ENCODE data around the gene CX3CR1. TPM values are rescaled to one million over a fixed set of nuclear protein-coding genes. Genes with fewer than 3 reads are reported as not detected.

Gene CX3CR1
- total RNA-seq, 1 donor from 2014 or later: 0.26 TPM

GRCh38 chr3:39277893-39278615 lies 1.8 kb downstream of the CX3CR1 start:
- H3K4me1 Mint-ChIP-seq: no peaks in the 10 kb centered on the region
- TF ChIP-seq CTCF (conservative IDR thresholded peaks at IDR 0.05): no peak
- H3K9me3 Mint-ChIP-seq: no peaks in the 10 kb centered on the region
- H3K27ac Mint-ChIP-seq (ENCODE audit: unreplicated experiment): no peak overlapping the region
- DNase-seq (ENCODE audit: low read depth, low spot score): no peak
- H3K36me3 Mint-ChIP-seq (ENCODE audit: low read depth): no peaks in the 10 kb centered on the region
- peaks cover 12% of the 10 kb centered on the region for H3K27me3 Mint-ChIP-seq (ENCODE audit: low read depth)
- no peak overlapping the region for H3K4me3 Mint-ChIP-seq

- no peaks in the 10 kb centered on the region for H3K4me1 Mint-ChIP-seq
- no peak for TF ChIP-seq CTCF (conservative IDR thresholded peaks at IDR 0.05)
- H3K27ac Mint-ChIP-seq (ENCODE audit: unreplicated experiment): no peak overlapping the region
- DNase-seq (ENCODE audit: low read depth, low spot score): no peak
- H3K27me3 Mint-ChIP-seq (ENCODE audit: low read depth): peaks cover 12% of the 10 kb centered on the region
- no peaks in the 10 kb centered on the region for H3K36me3 Mint-ChIP-seq (ENCODE audit: low read depth)
- H3K9me3 Mint-ChIP-seq: no peaks in the 10 kb centered on the region
- H3K4me3 Mint-ChIP-seq: no peak overlapping the region
Observed at GRCh38 chr3:39276746-39277145, 3.1 kb downstream of the CX3CR1 start.

GRCh38 chr3:39275963-39276593 lies 3.8 kb downstream of the CX3CR1 start:
- H3K4me1 Mint-ChIP-seq: no peaks in the 10 kb centered on the region
- no peak overlapping the region for H3K4me3 Mint-ChIP-seq
- H3K27me3 Mint-ChIP-seq (ENCODE audit: low read depth): peaks cover 12% of the 10 kb centered on the region
- H3K36me3 Mint-ChIP-seq (ENCODE audit: low read depth): no peaks in the 10 kb centered on the region
- H3K9me3 Mint-ChIP-seq: no peaks in the 10 kb centered on the region
- TF ChIP-seq CTCF (conservative IDR thresholded peaks at IDR 0.05): no peak
- H3K27ac Mint-ChIP-seq (ENCODE audit: unreplicated experiment): no peak overlapping the region
- no peak for DNase-seq (ENCODE audit: low read depth, low spot score)

- TF ChIP-seq CTCF (conservative IDR thresholded peaks at IDR 0.05): no peak
- no peak overlapping the region for H3K4me3 Mint-ChIP-seq
- peaks cover 12% of the 10 kb centered on the region for H3K27me3 Mint-ChIP-seq (ENCODE audit: low read depth)
- H3K9me3 Mint-ChIP-seq: no peaks in the 10 kb centered on the region
- H3K4me1 Mint-ChIP-seq: no peaks in the 10 kb centered on the region
- no peak overlapping the region for H3K27ac Mint-ChIP-seq (ENCODE audit: unreplicated experiment)
- DNase-seq (ENCODE audit: low read depth, low spot score): no peak
- H3K36me3 Mint-ChIP-seq (ENCODE audit: low read depth): no peaks in the 10 kb centered on the region
Observed at GRCh38 chr3:39275052-39275451, 4.8 kb downstream of the CX3CR1 start.

GRCh38 chr3:39273119-39273518 lies 6.7 kb downstream of the CX3CR1 start:
- Mint-ChIP-seq H3K4me3 (no peak overlapping the region), H3K27me3 (ENCODE audit: low read depth) (peaks cover 14% of the 10 kb centered on the region)

More at GRCh38 chr3:39273119-39273518, 6.7 kb downstream of the CX3CR1 start:
- no peak for DNase-seq (ENCODE audit: low read depth, low spot score)
- TF ChIP-seq CTCF (conservative IDR thresholded peaks at IDR 0.05): no peak
- H3K9me3 Mint-ChIP-seq: no peaks in the 10 kb centered on the region
- no peak overlapping the region for H3K27ac Mint-ChIP-seq (ENCODE audit: unreplicated experiment)
- no peaks in the 10 kb centered on the region for H3K4me1 Mint-ChIP-seq
- no peaks in the 10 kb centered on the region for H3K36me3 Mint-ChIP-seq (ENCODE audit: low read depth)
